Activated CD8-positive, alpha-beta memory T cell treated with anti-CD3 and anti-CD28 coated beads, Interleukin-2, amount 50 U/mL, for 48 hours (primary cell): ENCODE results near the gene HSPB9.

Source experiments
- DNase-seq: peaks from one replicate; pipeline ENCODE4 v3.0.0-alpha.2; 2020

HSPB9 gene

DNA sequence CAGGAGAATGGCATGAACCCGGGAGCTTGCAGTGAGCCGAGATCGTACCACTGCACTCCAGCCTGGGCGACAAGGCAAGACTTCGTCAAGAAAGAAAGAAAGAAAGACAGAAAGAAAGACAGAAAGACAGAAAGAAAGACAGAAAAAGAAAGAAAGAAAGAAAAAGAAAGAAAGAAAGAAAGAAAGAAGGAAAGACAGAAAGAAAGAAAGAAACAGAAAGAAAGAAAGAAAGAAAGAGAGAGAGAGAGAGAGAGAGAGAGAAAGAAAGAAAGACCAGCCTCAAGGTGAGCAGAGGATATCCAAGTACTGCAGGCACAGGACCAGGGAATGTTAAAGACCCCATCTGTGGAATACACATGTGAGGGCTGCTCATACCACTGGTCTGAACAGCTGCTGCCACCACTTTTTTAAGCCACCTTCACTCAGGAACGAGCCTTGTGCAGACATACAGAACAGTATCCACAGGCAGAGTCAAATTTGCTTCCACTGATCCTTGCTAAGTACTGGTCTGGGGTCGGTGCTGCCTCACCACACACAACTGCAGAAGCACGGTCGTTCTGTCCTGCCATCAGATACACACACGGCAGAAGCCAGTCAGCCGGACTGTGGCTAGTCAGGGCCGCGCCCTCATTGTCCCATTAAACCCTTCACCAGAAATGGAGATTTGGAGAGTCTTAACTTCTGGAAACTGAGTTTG is 24.5 kb downstream of the HSPB9 start:
- DNase-seq, result no peak

DNA sequence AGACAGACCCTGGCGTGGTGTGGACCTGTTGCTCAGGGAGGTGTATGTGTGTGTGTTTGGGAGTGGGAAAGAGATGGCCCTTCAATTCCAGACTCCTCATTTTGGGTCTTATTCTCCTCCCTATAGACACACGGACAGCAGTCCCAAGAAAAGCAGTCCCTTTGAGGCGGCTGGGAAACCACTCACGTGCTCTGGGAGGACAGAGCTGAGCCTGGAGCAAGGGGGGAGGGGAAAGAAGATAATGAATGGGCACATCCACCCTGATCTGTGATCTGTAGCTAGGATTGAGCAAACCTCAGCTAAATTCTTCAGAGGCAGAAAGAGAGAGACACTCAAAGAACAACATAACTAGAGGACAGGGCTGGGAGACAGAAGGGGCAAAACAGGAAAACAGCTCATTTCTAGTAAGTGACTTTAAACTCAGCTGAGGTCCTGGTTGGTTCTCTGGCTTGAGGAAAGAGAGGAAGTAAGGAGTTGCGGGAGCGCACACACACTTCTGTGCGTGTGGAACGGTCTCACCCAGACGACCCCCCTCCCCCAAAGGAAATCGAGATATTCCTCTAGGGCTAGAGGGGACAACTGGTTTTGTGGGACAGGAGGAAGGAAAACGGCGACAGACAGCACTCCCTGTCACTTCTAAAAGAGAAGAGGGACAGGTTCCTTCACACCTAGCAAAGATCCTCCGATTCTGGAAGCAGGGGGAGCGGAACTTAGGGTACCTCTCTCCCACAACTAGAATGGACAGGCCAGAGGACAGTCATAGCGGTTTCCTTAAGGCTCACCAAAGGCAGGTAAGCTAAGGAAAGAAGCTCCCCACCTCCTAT is 31.5 kb downstream of the HSPB9 start:
- DNase-seq, result no peak

DNA sequence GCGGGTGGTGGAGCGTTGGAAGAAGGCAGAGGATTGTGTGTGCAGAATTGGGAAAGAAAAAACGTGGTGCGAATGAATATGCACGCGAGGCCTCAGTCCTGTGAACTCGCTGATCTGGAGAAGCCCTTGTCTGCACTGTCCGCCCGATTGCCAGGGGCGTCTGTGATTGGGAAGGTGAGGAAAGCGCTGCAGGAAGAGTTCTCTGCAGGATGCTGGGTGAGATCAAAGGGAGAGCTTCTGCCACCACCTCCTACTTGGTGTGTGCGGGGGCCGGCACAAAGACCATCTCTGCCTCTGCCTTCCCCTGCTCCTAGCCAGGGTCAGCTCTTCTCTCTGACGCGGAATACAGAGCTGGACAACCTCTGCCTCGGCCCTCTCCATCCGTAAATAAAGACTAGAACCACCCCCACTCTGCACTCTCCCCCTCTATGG is 33.0 kb downstream of the HSPB9 start:
- DNase-seq, result no peak

DNA sequence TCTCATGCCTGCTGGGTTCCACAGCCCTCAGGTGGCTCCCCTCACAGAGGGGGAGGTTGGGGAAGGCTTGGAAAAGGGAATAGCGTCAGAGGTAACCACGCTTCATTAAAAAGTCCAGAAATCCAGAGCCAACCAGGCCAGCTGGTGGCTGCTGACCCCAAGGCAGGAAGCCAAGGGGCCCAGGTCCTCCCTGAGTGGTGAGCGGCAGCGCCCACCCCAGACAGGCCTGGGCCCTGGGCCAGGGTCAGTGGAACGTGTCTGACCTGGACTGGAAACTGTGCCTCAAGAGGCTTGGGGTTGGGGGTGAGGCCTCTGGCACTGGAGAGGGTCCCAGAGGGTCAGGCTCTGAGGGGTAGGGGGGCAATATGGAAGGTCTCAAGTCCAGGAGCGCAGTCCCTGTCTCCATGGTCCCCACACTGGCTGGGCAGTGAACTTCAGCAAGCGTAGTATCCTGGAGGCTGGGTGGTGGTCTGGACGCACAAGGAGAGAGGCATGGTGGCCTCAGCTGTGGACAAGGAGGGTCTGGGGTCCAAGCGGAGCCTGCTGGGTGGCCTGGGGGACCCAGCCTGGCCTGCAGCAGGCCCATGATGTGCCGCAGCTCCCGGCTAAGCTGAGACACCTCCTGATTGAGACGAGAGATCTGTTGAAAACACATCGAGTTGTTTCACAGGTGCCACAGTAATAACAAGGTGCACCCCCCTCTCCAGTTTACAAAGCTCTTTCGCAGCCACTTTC is 37.4 kb downstream of the HSPB9 start:
- DNase-seq, result no peak

DNA sequence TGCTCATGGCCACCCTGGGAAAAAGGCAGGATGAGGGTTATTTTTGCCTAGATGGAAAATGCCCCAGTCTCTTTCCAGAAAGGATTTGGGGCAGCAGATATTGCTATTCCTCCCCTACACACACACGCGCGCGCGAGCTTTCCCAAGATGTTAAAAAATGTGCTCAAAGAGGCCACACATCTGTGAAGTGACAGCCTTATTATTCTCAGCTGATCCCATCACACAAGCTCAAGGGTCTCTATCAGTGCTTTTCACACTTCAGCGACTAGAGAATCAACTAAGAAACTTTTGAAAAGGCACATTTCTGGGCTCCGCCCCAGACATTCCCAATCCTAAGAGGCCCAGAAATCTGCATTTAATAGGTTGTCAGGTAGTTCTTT is 37.9 kb downstream of the HSPB9 start:
- no peak for DNase-seq

DNA sequence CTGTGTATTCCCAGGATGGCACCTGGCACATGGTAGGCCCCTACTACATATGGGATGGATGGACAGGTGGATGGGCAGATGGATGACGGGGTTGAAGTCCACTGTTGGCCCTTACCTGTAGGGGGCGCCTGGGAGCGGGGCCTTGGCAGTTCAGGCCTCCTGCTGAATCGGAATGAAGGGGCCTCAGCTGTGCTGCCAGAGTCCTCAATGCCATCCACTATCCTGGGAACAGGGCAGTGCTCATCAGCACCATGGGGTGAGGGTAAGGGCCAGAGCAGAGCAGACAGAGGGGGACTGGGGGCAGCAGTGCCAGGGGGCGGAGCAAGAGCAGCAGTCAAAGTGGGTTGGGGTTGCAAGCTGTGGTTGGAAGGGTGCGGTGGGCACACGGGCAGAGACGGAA is 40.5 kb downstream of the HSPB9 start:
- peak; percentile 88 for DNase-seq

DNA sequence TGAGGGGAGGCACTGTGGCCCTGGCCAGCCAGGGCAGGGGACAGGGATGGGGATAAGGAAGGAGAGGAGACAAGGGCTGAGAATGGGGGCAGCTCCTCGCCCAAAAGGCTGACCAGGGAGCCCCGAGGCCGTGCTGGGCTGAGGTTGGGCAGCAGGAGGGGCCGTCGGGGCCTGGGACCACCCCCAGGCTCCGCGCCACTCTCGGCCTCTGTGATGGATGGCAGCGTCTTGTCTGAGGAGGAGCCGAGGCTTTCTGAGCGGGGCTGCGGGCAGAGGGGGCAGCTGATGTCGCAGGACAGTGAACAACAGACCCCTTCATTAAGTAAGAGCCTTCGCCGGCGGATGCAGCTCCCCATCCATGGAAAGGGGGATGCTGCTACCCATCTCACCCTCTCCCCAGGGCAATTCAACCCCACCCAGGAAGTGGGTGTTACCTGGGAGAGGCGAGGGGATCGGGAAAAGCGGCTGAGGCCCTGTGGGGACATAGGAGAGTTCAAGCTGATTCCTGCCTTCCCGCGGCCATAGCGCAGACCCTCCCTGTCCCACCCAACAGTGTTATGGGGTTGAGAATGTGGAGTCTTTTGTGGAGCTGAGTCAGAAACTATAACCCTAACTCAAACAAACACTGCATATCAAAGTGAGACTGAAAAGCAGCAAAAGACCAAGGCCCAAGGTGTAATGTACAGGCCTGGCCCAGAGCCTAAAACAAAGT is 41.2 kb downstream of the HSPB9 start:
- no peak for DNase-seq

DNA sequence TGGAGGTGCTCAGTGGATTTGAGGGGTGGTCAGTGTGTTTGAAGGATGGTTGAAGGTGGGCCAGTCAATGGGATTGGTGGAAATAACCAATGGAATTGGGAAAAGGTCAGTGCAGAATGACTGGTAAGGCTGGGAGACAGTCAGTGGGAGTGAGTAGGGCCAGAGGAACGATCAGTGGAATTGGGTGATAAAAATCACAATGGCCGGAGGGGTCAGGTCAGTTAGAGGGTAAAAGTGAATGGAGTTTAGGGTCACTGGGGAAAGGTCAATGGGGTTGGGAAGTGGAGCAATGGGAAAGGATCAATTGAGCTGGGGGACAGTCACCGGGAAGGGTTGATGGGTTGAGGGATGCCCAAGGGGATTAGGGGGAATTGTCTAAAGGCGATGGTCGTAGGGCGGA is 43.1 kb downstream of the HSPB9 start:
- DNase-seq, result no peak

DNA sequence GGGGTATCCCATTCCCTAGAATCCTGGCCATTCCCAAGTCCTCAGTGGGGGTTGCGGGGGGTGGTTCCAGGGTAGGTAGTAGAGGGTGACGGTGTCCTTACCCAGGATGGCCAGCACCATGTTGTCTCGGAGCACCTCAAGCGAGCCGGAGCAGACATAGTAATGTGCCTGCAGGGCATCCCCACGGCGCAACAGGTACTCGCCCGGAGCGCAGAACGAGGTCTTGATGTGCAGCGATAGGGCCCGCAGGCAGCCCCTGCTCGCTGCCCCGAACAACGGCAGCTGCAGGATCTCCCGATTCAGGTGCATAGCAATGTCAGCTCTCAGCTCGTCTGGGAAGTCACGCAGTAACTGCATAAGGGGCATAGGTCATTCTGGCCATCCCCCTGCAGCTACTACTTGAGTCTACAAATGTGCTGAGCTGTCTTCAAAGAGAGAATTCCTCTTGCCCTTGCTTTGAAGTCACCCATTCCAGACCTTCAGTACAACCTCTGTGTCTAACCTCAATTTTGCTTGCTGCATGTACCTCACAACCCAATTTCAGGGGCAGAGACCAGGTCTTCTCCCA is 43.7 kb downstream of the HSPB9 start:
- no peak for DNase-seq

DNA sequence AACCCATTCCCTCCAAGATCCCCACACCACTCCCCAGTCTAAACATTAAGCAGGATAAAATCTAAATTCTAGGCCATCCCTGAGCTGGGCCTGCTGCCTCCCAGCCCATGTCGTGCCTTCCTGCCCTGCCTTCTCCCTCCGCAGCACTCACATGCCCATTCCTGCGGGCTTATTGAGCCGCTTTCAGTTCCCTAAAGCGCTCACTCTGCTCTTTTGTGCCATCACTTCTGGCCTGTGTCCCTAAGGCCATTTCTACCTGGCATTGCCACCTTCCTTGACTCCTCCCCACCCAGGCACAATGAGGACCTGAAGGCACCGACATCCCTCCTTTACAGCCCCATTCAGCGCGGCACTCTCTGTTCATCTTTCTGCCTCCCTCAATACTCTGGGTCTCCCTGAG is 45.2 kb downstream of the HSPB9 start:
- DNase-seq, result no peak

DNA sequence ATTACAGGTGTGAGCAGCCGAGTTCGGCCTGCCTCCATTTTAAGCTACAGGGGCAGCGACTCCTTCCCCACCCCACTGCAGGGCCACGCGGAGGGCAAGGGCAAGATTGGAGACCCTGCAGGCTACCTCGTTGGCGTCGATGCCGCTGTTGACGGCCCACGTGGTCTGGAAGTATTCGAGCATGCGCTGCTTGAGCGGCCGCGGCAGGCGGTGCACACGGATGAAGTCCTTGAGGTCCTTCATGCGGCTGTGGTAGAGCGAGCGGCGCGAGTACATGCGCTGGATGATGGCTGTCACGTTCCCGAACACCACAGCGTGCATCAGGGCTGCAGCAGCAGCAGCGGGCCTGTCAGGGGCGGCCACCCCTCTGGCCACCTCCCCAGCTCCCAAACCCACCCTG is 46.7 kb downstream of the HSPB9 start:
- DNase-seq, result no peak

DNA sequence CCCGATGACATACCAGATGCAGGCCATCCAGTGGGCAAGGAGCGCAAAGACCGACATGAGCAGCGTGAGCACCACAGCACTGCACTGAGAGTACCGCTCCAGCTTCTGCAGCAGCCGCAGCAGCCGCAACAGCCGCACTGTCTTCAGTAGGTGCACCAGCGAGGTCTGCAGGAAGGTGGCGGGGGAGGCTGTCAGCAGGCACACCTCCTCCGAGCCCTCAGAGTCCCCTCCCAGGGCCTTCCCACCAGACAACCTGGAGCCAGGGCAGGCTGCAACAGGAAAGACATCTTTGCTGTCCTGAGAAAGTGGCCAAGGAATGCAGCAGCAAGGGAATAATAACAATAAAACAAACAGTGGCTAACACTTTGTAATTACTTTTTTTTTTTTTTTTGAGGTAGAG is 49.2 kb downstream of the HSPB9 start:
- no peak for DNase-seq
